Measurements from ENCODE around the gene TFDP1. TPM values are rescaled to one million over a fixed set of nuclear protein-coding genes. Genes with fewer than 3 reads are reported as not detected.

The TFDP1 gene
- total and polyA plus RNA-seq, 2 of the 4 experiments (the other 2 are of a cell fraction) = 59.3 to 97.0 TPM

DNA sequence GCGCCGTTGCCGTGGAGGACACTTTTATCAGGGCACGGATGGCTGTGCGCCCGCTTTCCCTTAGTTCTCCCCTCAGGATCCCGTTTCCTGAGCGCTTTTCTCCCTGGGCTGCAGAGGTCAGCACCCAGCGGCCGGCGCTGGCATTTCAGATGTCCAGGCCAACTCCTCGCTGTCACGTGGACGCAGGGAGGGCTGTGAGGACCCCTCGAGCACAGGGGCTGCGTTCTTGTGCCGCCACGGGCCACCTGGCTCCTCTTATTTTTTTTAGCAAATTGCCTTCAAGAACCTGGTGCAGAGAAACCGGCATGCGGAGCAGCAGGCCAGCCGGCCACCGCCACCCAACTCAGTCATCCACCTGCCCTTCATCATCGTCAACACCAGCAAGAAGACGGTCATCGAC, 51.2 kb downstream of the TFDP1 start:
- Histone ChIP-seq H3K18ac (ENCODE audit: low read depth, low read length) (no peak overlapping the region), H3K23ac (ENCODE audit: low read depth, low read length) (no peak overlapping the region), H3K9ac (ENCODE audit: low read depth, low read length) (no peak overlapping the region), H2BK20ac (ENCODE audit: low read depth, low read length) (no peak overlapping the region), H3K27me3 (ENCODE audit: control insufficient read depth, insufficient read depth, low read length) (no peaks in the 10 kb centered on the region), H2AFZ (replicated peaks; ENCODE audit: low read length, poor library complexity) (no peak overlapping the region), H3K14ac (replicated peaks; ENCODE audit: low read depth, low read length) (no peak overlapping the region), H3K4me3 (ENCODE audit: insufficient read depth, low read depth, low read length) (no peak overlapping the region), H4K20me1 (ENCODE audit: insufficient read depth, low read length) (no peaks in the 10 kb centered on the region; the same call in 1 of the 2 replicates), H2BK120ac (ENCODE audit: low read depth, low read length) (no peak overlapping the region), H2BK15ac (ENCODE audit: low read depth, low read length) (no peak overlapping the region), H3K56ac (ENCODE audit: extremely low read depth, insufficient read depth, low read length) (no peak overlapping the region), H3K9me3 (ENCODE audit: control insufficient read depth, insufficient read depth, low read length) (no peaks in the 10 kb centered on the region), H4K8ac (ENCODE audit: low read depth in 2 of 2, low read length in 2 of 2) (no peak overlapping the region), H3K79me1 (ENCODE audit: low read depth in 1 of 2, low read length in 2 of 2) (peaks cover 20 to 53% of the 10 kb centered on the region in 2 experiments), H4K5ac (ENCODE audit: low read depth, low read length) (no peak overlapping the region), H3K4me2 (ENCODE audit: low read depth, low read length) (no peak overlapping the region), H3K4ac (ENCODE audit: low read depth, low read length) (no peak overlapping the region), H2BK5ac (ENCODE audit: low read depth, low read length, poor library complexity, severe bottlenecking) (no peak overlapping the region), H3K4me1 (ENCODE audit: control insufficient read depth, insufficient read depth, low read length) (no peaks in the 10 kb centered on the region), H3K27ac (ENCODE audit: insufficient read depth, low read length) (no peak overlapping the region), H2AK9ac (replicated peaks; ENCODE audit: low read depth, low read length, poor library complexity) (no peak overlapping the region), H2AK5ac (ENCODE audit: low read depth, low read length) (no peak overlapping the region), H3K36me3 (ENCODE audit: control insufficient read depth, insufficient read depth, low read length) (peaks cover 73% of the 10 kb centered on the region), H3K9me1 (ENCODE audit: insufficient read depth, low read length) (peaks cover 13% of the 10 kb centered on the region; the same call in 1 of the 2 replicates), H4K91ac (ENCODE audit: insufficient read depth, low read depth, low read length) (no peak overlapping the region)
- WGBS, 2 experiments (ENCODE audit: extremely low coverage in 2 of 2, insufficient read length in 1 of 2) = 98% methylated on average over 17 of the region's 25 CpGs; no CpG with 5 or more reads in 1 of the 2 experiments
- CTCF ChIA-PET = no interaction called here
- intact Hi-C loops (cut with micrococcal nuclease) = no loop called here
- no peak for ATAC-seq (ENCODE audit: low read depth)
- in situ Hi-C loops (cut with MboI; ENCODE audit: low sequenced_read_pairs) = no loop called here
- no TSS peak for BruUV-seq (replicated peaks)
- no peak for DNase-seq
- dilution Hi-C loops (cut with HindIII; ENCODE audit: low sequenced_read_pairs, unreplicated experiment) = no loop called here
- POLR2A ChIA-PET (ENCODE audit: unreplicated experiment) = no interaction called here
- TF ChIP-seq, protein P1, sequence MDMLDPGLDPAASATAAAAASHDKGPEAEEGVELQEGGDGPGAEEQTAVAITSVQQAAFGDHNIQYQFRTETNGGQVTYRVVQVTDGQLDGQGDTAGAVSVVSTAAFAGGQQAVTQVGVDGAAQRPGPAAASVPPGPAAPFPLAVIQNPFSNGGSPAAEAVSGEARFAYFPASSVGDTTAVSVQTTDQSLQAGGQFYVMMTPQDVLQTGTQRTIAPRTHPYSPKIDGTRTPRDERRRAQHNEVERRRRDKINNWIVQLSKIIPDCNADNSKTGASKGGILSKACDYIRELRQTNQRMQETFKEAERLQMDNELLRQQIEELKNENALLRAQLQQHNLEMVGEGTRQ (IDR thresholded peaks at IDR 0.05; ENCODE audit: low read depth, low read length) = no peak
- TF ChIP-seq, protein P2, sequence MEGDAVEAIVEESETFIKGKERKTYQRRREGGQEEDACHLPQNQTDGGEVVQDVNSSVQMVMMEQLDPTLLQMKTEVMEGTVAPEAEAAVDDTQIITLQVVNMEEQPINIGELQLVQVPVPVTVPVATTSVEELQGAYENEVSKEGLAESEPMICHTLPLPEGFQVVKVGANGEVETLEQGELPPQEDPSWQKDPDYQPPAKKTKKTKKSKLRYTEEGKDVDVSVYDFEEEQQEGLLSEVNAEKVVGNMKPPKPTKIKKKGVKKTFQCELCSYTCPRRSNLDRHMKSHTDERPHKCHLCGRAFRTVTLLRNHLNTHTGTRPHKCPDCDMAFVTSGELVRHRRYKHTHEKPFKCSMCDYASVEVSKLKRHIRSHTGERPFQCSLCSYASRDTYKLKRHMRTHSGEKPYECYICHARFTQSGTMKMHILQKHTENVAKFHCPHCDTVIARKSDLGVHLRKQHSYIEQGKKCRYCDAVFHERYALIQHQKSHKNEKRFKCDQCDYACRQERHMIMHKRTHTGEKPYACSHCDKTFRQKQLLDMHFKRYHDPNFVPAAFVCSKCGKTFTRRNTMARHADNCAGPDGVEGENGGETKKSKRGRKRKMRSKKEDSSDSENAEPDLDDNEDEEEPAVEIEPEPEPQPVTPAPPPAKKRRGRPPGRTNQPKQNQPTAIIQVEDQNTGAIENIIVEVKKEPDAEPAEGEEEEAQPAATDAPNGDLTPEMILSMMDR (conservative IDR thresholded peaks at IDR 0.05; ENCODE audit: low read depth, low read length) = no peak
- TF ChIP-seq CEBPB (IDR thresholded peaks at IDR 0.05; ENCODE audit: low read depth, low read length) (no peak), MAFK (IDR thresholded peaks at IDR 0.05; ENCODE audit: low read depth, low read length) (no peak), RAD21 (IDR thresholded peaks at IDR 0.05; ENCODE audit: low read length) (no peak), BHLHE40 (IDR thresholded peaks at IDR 0.05; ENCODE audit: low read depth, low read length) (no peak), POLR2A (IDR thresholded peaks at IDR 0.05; ENCODE audit: low read depth, low read length) (no peak), RFX5 (IDR thresholded peaks at IDR 0.05; ENCODE audit: low read depth, low read length) (no peak), SMC3 (IDR thresholded peaks at IDR 0.05; ENCODE audit: low read depth, low read length) (no peak), RCOR1 (IDR thresholded peaks at IDR 0.05; ENCODE audit: insufficient replicate concordance, low read length) (no peak), NFE2L2 (IDR thresholded peaks at IDR 0.05; ENCODE audit: low read depth, low read length) (no peak), CHD1 (IDR thresholded peaks at IDR 0.05; ENCODE audit: low read depth, low read length) (no peak), MAZ (IDR thresholded peaks at IDR 0.05; ENCODE audit: borderline replicate concordance, low read depth, low read length) (no peak), MXI1 (IDR thresholded peaks at IDR 0.05; ENCODE audit: borderline replicate concordance, low read depth, low read length) (no peak), FOS (IDR thresholded peaks at IDR 0.05; ENCODE audit: low read depth, low read length) (no peak)
- TF ChIP-seq, protein P3, sequence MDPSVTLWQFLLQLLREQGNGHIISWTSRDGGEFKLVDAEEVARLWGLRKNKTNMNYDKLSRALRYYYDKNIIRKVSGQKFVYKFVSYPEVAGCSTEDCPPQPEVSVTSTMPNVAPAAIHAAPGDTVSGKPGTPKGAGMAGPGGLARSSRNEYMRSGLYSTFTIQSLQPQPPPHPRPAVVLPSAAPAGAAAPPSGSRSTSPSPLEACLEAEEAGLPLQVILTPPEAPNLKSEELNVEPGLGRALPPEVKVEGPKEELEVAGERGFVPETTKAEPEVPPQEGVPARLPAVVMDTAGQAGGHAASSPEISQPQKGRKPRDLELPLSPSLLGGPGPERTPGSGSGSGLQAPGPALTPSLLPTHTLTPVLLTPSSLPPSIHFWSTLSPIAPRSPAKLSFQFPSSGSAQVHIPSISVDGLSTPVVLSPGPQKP (IDR thresholded peaks at IDR 0.05; ENCODE audit: borderline replicate concordance, low read depth, low read length) = no peak
